Stomach (tissue), 9 donors: ENCODE data around the gene MS4A15. TPM values are rescaled to one million over a fixed set of nuclear protein-coding genes. Genes with fewer than 3 reads are reported as not detected.

ENCODE experiments used
- DNase-seq, 2 donors: peaks; one replicate each; pipeline versions ENCODE4 v3.0.0 to v3.0.0-alpha.2; 2013 to 2019
- H3K27ac ChIP-seq, 5 donors: fragments of 200-600 bp in 4 of 5; sonication (generic) in 4 of 5; one replicate each; pipeline ENCODE4 v1.5.1; 2013 to 2019; ENCODE audit warnings: mild to moderate bottlenecking in 1 of 5, moderate library complexity in 1 of 5
- H3K27me3 ChIP-seq, 3 donors: fragments of 200-600 bp; sonication (generic); one replicate each; pipeline ENCODE4 v1.5.1; 2017 to 2019; ENCODE audit warnings: mixed run types in 1 of 3
- H3K36me3 ChIP-seq, 4 donors: fragments of 200-600 bp; sonication (generic); 1 replicate in 3 of 4; 2 replicates in 1 of 4; pipeline ENCODE4 v1.5.1; 2016 to 2019
- H3K4me1 ChIP-seq, 4 donors: fragments of 200-600 bp; sonication (generic); one replicate each; pipeline ENCODE4 v1.5.1; 2016 to 2019
- H3K4me3 ChIP-seq, 4 donors: fragments of 200-600 bp; sonication (generic) in 3 of 4; one replicate each; pipeline ENCODE4 v1.5.1; 2016 to 2019; ENCODE audit warnings: mild to moderate bottlenecking in 1 of 4
- H3K9me3 ChIP-seq, 4 donors: fragments of 200-600 bp; sonication (generic); one replicate each; pipeline ENCODE4 v1.5.1; 2016 to 2019
- EP300 ChIP-seq: sonication (generic); formaldehyde crosslinking; IDR thresholded peaks from one replicate; pipeline ENCODE4 v1.6.1; 2017; ENCODE audit warnings: antibody characterized with exemption
- POLR2A ChIP-seq, 4 donors: fragments of 450-650 bp; IDR thresholded peaks; one replicate each; pipeline ENCODE4 v1.6.1; 2016; ENCODE audit warnings: antibody characterized with exemption in 4 of 4, control low read depth in 2 of 4, mild to moderate bottlenecking in 1 of 4, moderate library complexity in 1 of 4
- POLR2AphosphoS5 ChIP-seq, 3 donors: sonication (generic); formaldehyde crosslinking; IDR thresholded peaks; one replicate each; pipeline ENCODE4 v1.6.1; 2016; ENCODE audit warnings: antibody characterized with exemption in 3 of 3
- whole genome bisulfite sequencing, 5 donors: extraction: QIAGEN DNeasy Blood & Tissue Kit in 3 of 5; methylation state at CpG; one replicate each; pipeline versions ENCODE4 v1.1.5 to v1.1.7; 2013 to 2018; 5-methylcytosine and 5-hydroxymethylcytosine counted together
- intact Hi-C: fragments of 100-400 bp; cut with DNase I; formaldehyde crosslinking; loops from one replicate; pipeline ENCODE4 v1.15.1; 2023; ENCODE audit warnings: low total_unique reads
- polyA plus RNA-seq, 3 donors: library from polyadenylated mRNA; stranded (reverse); fragments of 200-250 nt; gene quantifications; one replicate each; pipeline ENCODE4 v1.2.3, GENCODE V29; 2013
- total RNA-seq, 5 donors: library from RNA; depleted of rRNA; stranded (reverse); fragments of >200 nt; gene quantifications; one replicate each; pipeline versions ENCODE4 v1.1.0 to v1.2.3, GENCODE V29; 2014 to 2016
- TF ChIP-seq, protein P1 (sequence below), 7 experiments: fragments of 450-650 bp in 4 of 7; fragments of 200-600 bp in 3 of 7; sonication (generic) in 3 of 7; IDR thresholded peaks; one replicate each; pipeline ENCODE4 v1.5.1; 2016 to 2019; ENCODE audit warnings: antibody characterized with exemption in 7 of 7, control low read depth in 2 of 7, mild to moderate bottlenecking in 1 of 7
- donor health status: healthy with polysubstance abuse.
- donor health status: Bipolar disorder and iron deficiency.
- donor health status: healthy.

Gene MS4A15
- total and polyA plus RNA-seq, 8 donors: not detected

DNA sequence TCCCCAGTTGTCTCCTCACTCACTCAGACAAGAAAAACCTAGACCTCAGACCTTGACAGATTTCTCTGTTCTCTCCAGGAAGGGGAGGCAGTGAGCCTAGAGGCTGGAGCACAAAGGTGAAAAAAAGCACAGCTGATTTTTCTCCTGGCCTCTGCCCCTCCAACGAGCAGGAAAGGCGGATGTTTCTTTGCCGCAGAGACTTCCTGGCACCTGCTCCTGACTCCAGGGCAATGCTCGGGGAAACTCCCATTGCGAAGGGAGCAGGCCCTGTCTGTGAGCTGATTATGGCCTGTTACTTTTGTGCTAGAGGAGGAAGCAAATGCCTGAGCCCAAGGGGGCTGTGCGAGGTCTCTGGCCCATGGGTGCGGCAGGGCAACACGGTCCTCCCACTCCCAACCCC lies 53.9 kb downstream of the MS4A15 start:
- no peak overlapping the region for H3K27ac ChIP-seq
- WGBS, 5 donors: 32 to 44% (median 38%) methylated on average over 8 of the region's 8 CpGs

DNA sequence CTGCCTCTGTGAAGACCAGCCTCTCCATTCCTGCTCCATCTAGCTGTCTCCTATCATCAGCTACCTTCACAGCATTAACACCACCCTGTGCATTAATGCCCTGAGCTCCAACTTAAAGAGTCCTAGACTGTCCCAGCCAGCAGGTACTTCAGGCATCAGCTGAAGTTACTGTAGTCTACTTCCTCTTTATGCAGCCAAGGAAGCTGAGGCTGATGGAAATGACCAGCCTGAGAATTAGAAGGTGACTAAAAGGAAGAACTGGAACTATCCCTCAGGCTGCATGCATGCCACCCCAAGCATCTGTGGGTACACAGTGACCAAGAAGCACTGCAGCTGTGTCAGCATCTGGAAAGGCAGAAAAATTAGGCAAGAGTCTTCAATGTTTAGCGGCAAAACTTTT lies 56.7 kb downstream of the MS4A15 start:
- no peak for TF ChIP-seq EP300
- TF ChIP-seq POLR2A (IDR thresholded peaks at IDR 0.05): no peak
- no peak for TF ChIP-seq POLR2AphosphoS5 (IDR thresholded peaks at IDR 0.05)
- TF ChIP-seq, protein P1, sequence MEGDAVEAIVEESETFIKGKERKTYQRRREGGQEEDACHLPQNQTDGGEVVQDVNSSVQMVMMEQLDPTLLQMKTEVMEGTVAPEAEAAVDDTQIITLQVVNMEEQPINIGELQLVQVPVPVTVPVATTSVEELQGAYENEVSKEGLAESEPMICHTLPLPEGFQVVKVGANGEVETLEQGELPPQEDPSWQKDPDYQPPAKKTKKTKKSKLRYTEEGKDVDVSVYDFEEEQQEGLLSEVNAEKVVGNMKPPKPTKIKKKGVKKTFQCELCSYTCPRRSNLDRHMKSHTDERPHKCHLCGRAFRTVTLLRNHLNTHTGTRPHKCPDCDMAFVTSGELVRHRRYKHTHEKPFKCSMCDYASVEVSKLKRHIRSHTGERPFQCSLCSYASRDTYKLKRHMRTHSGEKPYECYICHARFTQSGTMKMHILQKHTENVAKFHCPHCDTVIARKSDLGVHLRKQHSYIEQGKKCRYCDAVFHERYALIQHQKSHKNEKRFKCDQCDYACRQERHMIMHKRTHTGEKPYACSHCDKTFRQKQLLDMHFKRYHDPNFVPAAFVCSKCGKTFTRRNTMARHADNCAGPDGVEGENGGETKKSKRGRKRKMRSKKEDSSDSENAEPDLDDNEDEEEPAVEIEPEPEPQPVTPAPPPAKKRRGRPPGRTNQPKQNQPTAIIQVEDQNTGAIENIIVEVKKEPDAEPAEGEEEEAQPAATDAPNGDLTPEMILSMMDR (IDR thresholded peaks at IDR 0.05): no peak
- intact Hi-C loops: no loop called here
- 83 to 94% (median 90%) methylated on average over 1 of the region's 1 CpG for WGBS, 5 donors
- H3K36me3 ChIP-seq: no peaks in the 10 kb centered on the region
- no peaks in the 10 kb centered on the region for H3K4me1 ChIP-seq
- peaks cover 11 to 14% (median 14%) of the 10 kb centered on the region in 4 donors for H3K9me3 ChIP-seq
- no peak overlapping the region for H3K27ac ChIP-seq
- H3K4me3 ChIP-seq: no peak overlapping the region
- DNase-seq: no peak
- no peaks in the 10 kb centered on the region for H3K27me3 ChIP-seq

More for the DNA sequence above, 53.9 kb downstream of the MS4A15 start:
- Histone ChIP-seq H3K36me3 (no peaks in the 10 kb centered on the region), H3K4me3 (no peak overlapping the region), H3K4me1 (no peaks in the 10 kb centered on the region), H3K27me3 (no peaks in the 10 kb centered on the region), H3K9me3 (no peaks in the 10 kb centered on the region)
- peak in 1 of 2 donors; percentile 48 for DNase-seq
- intact Hi-C loops: no loop called here
- TF ChIP-seq EP300 (no peak), POLR2AphosphoS5 (IDR thresholded peaks at IDR 0.05) (no peak), POLR2A (IDR thresholded peaks at IDR 0.05) (no peak)
- TF ChIP-seq, protein P1 (IDR thresholded peaks at IDR 0.05): no peak

DNA sequence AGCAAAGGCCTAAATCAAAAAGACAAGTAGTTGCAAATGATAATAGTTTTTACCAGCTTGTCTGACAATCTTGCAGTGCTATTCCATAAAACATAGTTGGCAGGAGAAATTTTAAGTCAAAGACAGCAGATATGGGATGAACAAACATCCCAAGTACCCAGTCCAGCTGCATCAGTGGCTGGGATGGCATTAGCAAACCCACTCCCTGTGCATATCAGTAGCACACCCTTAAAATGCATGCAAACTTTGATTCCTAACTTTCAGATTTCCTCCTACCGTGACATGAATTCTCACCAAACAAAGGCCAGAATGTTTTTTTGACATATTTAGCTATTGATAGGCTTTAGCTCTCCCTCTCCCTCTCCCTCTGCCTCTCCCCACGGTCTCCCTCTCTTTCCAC lies 57.4 kb downstream of the MS4A15 start:
- Histone ChIP-seq H3K36me3 (no peaks in the 10 kb centered on the region), H3K4me1 (no peaks in the 10 kb centered on the region)
- WGBS, 5 donors: 68 to 95% (median 86%) methylated on average over 2 of the region's 2 CpGs

DNA sequence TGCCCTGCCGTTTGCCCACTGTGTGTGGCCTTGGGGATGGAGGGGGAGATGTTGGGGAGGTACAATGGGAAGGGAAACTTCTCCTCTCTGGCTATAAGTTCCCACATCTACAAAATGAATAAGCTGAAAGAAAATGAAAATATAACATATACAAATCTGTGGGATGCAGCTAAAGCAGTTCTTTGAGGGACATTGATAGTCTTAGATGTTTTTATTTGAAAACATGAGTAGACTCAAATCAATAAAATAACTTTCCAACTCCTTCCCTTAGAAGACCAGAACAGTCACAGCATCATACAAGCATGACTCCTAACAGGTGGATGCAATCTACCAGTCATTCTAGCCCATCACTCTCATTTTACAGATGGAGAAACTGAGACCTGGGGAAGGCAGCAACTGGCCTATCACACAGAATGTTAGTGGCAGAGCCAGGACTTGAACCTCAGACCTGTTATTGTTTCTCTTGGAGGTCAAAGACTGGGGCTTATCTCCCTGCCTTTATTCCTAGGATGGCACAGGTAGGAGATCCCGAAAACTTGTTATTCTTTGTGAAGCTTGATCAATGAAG lies 60.0 kb downstream of the MS4A15 start:
- H3K4me1 ChIP-seq: no peaks in the 10 kb centered on the region
- H3K27ac ChIP-seq: no peak overlapping the region
- H3K36me3 ChIP-seq: no peaks in the 10 kb centered on the region
- no peak overlapping the region for H3K4me3 ChIP-seq
- 90 to 94% (median 93%) methylated on average over 2 of the region's 2 CpGs for WGBS, 5 donors
- H3K27me3 ChIP-seq: no peaks in the 10 kb centered on the region
- TF ChIP-seq POLR2AphosphoS5 (IDR thresholded peaks at IDR 0.05) (no peak), EP300 (no peak), POLR2A (IDR thresholded peaks at IDR 0.05) (no peak)
- TF ChIP-seq, protein P1 (IDR thresholded peaks at IDR 0.05): no peak
- intact Hi-C loops: no loop called here
- H3K9me3 ChIP-seq: peaks cover 11 to 14% (median 14%) of the 10 kb centered on the region in 4 donors
- no peak for DNase-seq

More for the DNA sequence above, 57.4 kb downstream of the MS4A15 start:
- TF ChIP-seq EP300 (no peak), POLR2AphosphoS5 (IDR thresholded peaks at IDR 0.05) (no peak), POLR2A (IDR thresholded peaks at IDR 0.05) (no peak)
- TF ChIP-seq, protein P1 (IDR thresholded peaks at IDR 0.05): no peak
- DNase-seq: no peak
- intact Hi-C loops: no loop called here
- H3K27me3 ChIP-seq: no peaks in the 10 kb centered on the region
- H3K4me3 ChIP-seq: no peak overlapping the region
- peaks cover 11 to 14% (median 14%) of the 10 kb centered on the region in 4 donors for H3K9me3 ChIP-seq
- no peak overlapping the region for H3K27ac ChIP-seq
